ENCODE measurements around the gene PRRG1. TPM values are rescaled to one million over a fixed set of nuclear protein-coding genes. Genes with fewer than 3 reads are reported as not detected.

PRRG1 gene
- total RNA-seq, 4 donors from 2014 or later, result 16.3 to 29.0 (median 20.7) TPM

- no peak for TF ChIP-seq CTCF (IDR thresholded peaks at IDR 0.05; ENCODE audit: low read depth)
Measured at GRCh38 chrX:37441377-37441776, 92.2 kb downstream of the PRRG1 start.

- TF ChIP-seq CTCF (IDR thresholded peaks at IDR 0.05; ENCODE audit: low read depth), result no peak
Measured at GRCh38 chrX:37445182-37445581, 96.0 kb downstream of the PRRG1 start.

- TF ChIP-seq CTCF (IDR thresholded peaks at IDR 0.05; ENCODE audit: low read depth), result no peak
Measured at GRCh38 chrX:37453821-37454220, 104.7 kb downstream of the PRRG1 start.

GRCh38 chrX:37454537-37455285 is 105.5 kb downstream of the PRRG1 start:
- TF ChIP-seq CTCF (IDR thresholded peaks at IDR 0.05; ENCODE audit: low read depth), result no peak

GRCh38 chrX:37455381-37455780 is 106.2 kb downstream of the PRRG1 start:
- no peak for TF ChIP-seq CTCF (IDR thresholded peaks at IDR 0.05; ENCODE audit: low read depth)

- no peak for TF ChIP-seq CTCF (IDR thresholded peaks at IDR 0.05; ENCODE audit: low read depth)
Measured at GRCh38 chrX:37462346-37462745, 113.2 kb downstream of the PRRG1 start.

- TF ChIP-seq CTCF (IDR thresholded peaks at IDR 0.05; ENCODE audit: low read depth), result no peak
Measured at GRCh38 chrX:37468124-37468739, 119.1 kb downstream of the PRRG1 start.
